ENCODE measurements around the gene B3GALNT2. TPM values are rescaled to one million over a fixed set of nuclear protein-coding genes. Genes with fewer than 3 reads are reported as not detected.

B3GALNT2 gene
- total and polyA plus RNA-seq, 2 donors (not counting 1 experiment from before 2014, with no cell fraction given) = 5.6 to 12.2 TPM

- DNase-seq (no peak), ATAC-seq (ENCODE audit: low read depth) (no peak)
- H3K9me3 ChIP-seq (ENCODE audit: control extremely low read depth in 1 of 3, control insufficient read depth in 2 of 3, insufficient read depth in 1 of 3, low read length in 2 of 3) = no peaks in the 10 kb centered on the region
- 100% methylated on average over 3 of the region's 4 CpGs for WGBS (ENCODE audit: insufficient coverage)
- H3K36me3 ChIP-seq (replicated peaks in 1 of 2; ENCODE audit: control extremely low read depth in 1 of 2, control insufficient read depth in 1 of 2, extremely low read depth in 1 of 2, insufficient read depth in 2 of 2, low read length in 1 of 2) = peaks cover 0 to 9% of the 10 kb centered on the region in 2 experiments
- no peak overlapping the region for H3K9ac ChIP-seq (ENCODE audit: low read length)
- H3K27me3 ChIP-seq (replicated peaks in 1 of 4; ENCODE audit: control extremely low read depth in 1 of 4, control insufficient read depth in 3 of 4, insufficient read depth in 4 of 4, low read length in 3 of 4) = no peaks in the 10 kb centered on the region
- intact Hi-C loops (cut with micrococcal nuclease) = no loop called here
- ChIA-PET POLR2A (no interaction called here), CTCF (no interaction called here)
- no peaks in the 10 kb centered on the region for H3K27me3 Mint-ChIP-seq
- no peaks in the 10 kb centered on the region for H3K9me3 Mint-ChIP-seq (ENCODE audit: insufficient read depth)
- H3K4me3 ChIP-seq (ENCODE audit: control extremely low read depth in 1 of 5, extremely low read depth in 1 of 5, insufficient read depth in 1 of 5, low read depth in 2 of 5, low read length in 4 of 5) = no peak overlapping the region
- H3K4me1 Mint-ChIP-seq = no peaks in the 10 kb centered on the region
- H2AFZ ChIP-seq (ENCODE audit: insufficient read depth, low read depth, low read length, poor library complexity, severe bottlenecking) = no peak overlapping the region
- H3K4me2 ChIP-seq (replicated peaks; ENCODE audit: low read depth, low read length, poor library complexity, severe bottlenecking) = no peak overlapping the region
- H3K27ac Mint-ChIP-seq = no peak overlapping the region
- H4K20me1 ChIP-seq (ENCODE audit: control insufficient read depth, insufficient read depth, low read length, poor library complexity, severe bottlenecking) = no peaks in the 10 kb centered on the region
- peaks cover 59% of the 10 kb centered on the region for H3K79me2 ChIP-seq (ENCODE audit: control insufficient read depth, insufficient read depth, low read length)
- no peak overlapping the region for H3K4me3 Mint-ChIP-seq
- no peak overlapping the region for H3K27ac ChIP-seq (ENCODE audit: low read length in 2 of 2)
- TF ChIP-seq, protein P1, sequence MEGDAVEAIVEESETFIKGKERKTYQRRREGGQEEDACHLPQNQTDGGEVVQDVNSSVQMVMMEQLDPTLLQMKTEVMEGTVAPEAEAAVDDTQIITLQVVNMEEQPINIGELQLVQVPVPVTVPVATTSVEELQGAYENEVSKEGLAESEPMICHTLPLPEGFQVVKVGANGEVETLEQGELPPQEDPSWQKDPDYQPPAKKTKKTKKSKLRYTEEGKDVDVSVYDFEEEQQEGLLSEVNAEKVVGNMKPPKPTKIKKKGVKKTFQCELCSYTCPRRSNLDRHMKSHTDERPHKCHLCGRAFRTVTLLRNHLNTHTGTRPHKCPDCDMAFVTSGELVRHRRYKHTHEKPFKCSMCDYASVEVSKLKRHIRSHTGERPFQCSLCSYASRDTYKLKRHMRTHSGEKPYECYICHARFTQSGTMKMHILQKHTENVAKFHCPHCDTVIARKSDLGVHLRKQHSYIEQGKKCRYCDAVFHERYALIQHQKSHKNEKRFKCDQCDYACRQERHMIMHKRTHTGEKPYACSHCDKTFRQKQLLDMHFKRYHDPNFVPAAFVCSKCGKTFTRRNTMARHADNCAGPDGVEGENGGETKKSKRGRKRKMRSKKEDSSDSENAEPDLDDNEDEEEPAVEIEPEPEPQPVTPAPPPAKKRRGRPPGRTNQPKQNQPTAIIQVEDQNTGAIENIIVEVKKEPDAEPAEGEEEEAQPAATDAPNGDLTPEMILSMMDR (IDR thresholded peaks at IDR 0.05) = no peak
- TF ChIP-seq EZH2 (IDR thresholded peaks at IDR 0.05; ENCODE audit: borderline replicate concordance, insufficient read depth, low read depth, low read length, poor library complexity, severe bottlenecking) = no peak
- H3K4me1 ChIP-seq (ENCODE audit: control insufficient read depth in 2 of 2, insufficient read depth in 2 of 2, low read length in 2 of 2) = no peaks in the 10 kb centered on the region
These were observed 103.0 kb downstream of the B3GALNT2 start for GRCh38 chr1:235401251-235401650.

Small RNA genes lying within 50 kb of the gene (small RNA-seq; reads per million reads assigned to genes)
- gene MTCO3P46 (ENCODE audit: insufficient read length, low read depth, low replicate concordance) (not detected), gene MTND4LP21 (ENCODE audit: insufficient read length, low read depth, low replicate concordance) (not detected), gene RPS21P1 (ENCODE audit: insufficient read length, low read depth, low replicate concordance) (not detected)

Other genes with a start within 250 kb of the B3GALNT2 start
- gene ARID4B, start 176.3 kb downstream of the B3GALNT2 start, total RNA-seq = 101 and 110 TPM in 2 replicates
- gene ARID4B, start 176.3 kb downstream of the B3GALNT2 start, polyA plus RNA-seq = 13.2 and 23.0 TPM in 2 replicates
- 43.6 and 46.8 TPM in 2 replicates for gene GGPS1, start 175.9 kb downstream of the B3GALNT2 start, total RNA-seq
- 13.4 and 15.2 TPM in 2 replicates for gene GGPS1, start 175.9 kb downstream of the B3GALNT2 start, polyA plus RNA-seq
- 18.4 and 22.1 TPM in 2 replicates for gene TBCE, start 137.0 kb downstream of the B3GALNT2 start, total RNA-seq
- gene TBCE, start 137.0 kb downstream of the B3GALNT2 start, polyA plus RNA-seq = 15.2 and 25.3 TPM in 2 replicates
- 0.52 and 1.1 TPM in 2 replicates for gene GNG4, start 145.3 kb upstream of the B3GALNT2 start, total RNA-seq
- not detected in 2 replicates for gene GNG4, start 145.3 kb upstream of the B3GALNT2 start, polyA plus RNA-seq